AG04449 (cell line): ENCODE measurements around the gene SH3PXD2A.

Experiments used
- CTCF ChIA-PET: fragments of 350-600 bp; formaldehyde crosslinking; extraction: SDS; loops from one replicate; lab custom pipeline; 2021; ENCODE audit warnings: antibody characterized with exemption; lab: Yijun Ruan, JAX
- POLR2A ChIA-PET: fragments of 400-600, 350-600 bp; formaldehyde crosslinking; extraction: SDS; loops from one replicate; lab custom pipeline; 2020; ENCODE audit warnings: antibody characterized with exemption, inconsistent platforms; lab: Yijun Ruan, JAX
- DNase-seq: peaks from one replicate; pipeline ENCODE4 v3.0.0-alpha.2; 2010; ENCODE audit warnings: low read depth, low spot score
- H3K4me3 ChIP-seq: 2 replicates; pipeline ENCODE4 v1.5.1; 2011; ENCODE audit warnings: low read depth, mild to moderate bottlenecking, control low read depth, low read length
- TF ChIP-seq, protein P1 (sequence below): IDR thresholded peaks from one replicate; pipeline ENCODE4 v1.5.1; 2011; ENCODE audit warnings: mild to moderate bottlenecking, moderate library complexity, low read length, control low read depth, inconsistent platforms; ENCODE audit not compliant: insufficient read depth; ENCODE audit errors: missing control alignments

Gene SH3PXD2A

DNA sequence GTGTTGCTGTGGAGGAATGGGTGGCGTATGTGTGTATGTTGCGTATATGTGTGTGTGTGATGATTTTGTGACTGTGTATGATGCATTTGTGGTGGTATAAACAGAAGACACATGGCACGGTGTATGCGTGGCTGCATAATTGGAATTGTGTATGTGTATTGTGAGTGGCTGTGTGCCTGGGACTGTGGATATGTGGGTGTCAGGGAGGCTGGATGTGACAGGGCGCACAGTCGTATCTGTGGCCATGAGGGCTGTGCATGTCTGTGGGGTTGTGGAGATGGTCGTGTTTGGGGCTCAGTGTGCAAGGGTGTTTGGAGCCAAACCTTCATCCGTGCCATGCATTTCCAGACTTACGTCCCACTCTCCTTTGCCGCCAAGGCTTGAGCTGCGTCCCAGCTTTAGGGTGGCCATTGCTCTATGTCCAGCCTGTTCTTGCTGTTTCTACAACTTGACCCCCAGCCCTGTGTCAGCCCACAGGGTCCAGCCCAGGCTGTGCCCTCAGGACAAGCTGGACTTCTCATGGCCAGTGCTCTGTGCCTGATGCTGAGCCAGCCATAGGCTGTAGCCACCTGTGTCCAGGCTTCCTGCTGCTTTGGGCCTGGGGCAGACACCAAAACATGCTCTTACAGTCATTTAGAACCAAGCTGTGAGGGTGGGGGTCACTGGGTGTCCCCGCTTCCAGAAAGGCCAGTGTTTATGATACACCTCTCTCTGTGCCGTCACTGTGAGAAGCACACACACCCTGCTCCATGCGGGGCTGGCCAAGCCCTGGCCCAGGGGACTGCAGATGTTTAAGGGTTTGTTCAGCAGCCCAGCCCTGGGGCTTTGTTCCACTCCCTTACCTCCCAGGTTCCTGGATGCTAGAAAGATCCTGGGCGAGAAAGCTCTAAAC, 234.2 kb downstream of the SH3PXD2A start:
- POLR2A ChIA-PET, result interaction anchor here (1.1 kb wide), 1 partner anchor 57 kb away, joined by 3 read pairs; no protein-coding TSS in a partner anchor
- TF ChIP-seq, protein P1, sequence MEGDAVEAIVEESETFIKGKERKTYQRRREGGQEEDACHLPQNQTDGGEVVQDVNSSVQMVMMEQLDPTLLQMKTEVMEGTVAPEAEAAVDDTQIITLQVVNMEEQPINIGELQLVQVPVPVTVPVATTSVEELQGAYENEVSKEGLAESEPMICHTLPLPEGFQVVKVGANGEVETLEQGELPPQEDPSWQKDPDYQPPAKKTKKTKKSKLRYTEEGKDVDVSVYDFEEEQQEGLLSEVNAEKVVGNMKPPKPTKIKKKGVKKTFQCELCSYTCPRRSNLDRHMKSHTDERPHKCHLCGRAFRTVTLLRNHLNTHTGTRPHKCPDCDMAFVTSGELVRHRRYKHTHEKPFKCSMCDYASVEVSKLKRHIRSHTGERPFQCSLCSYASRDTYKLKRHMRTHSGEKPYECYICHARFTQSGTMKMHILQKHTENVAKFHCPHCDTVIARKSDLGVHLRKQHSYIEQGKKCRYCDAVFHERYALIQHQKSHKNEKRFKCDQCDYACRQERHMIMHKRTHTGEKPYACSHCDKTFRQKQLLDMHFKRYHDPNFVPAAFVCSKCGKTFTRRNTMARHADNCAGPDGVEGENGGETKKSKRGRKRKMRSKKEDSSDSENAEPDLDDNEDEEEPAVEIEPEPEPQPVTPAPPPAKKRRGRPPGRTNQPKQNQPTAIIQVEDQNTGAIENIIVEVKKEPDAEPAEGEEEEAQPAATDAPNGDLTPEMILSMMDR, result no peak
- no peak overlapping the region for H3K4me3 ChIP-seq
- DNase-seq, result no peak
- CTCF ChIA-PET, result interaction anchor here (1.5 to 12.5 kb wide), 3 partner anchors 9 to 65 kb away, joined by 4 to 133 read pairs (median 5); no protein-coding TSS in a partner anchor

GRCh38 chr10:103620352-103620740, 235.0 kb downstream of the SH3PXD2A start:
- ChIA-PET CTCF (interaction anchor here (1.5 to 12.5 kb wide), 2 partner anchors 13 to 66 kb away, joined by 4 to 133 read pairs; no protein-coding TSS in a partner anchor), POLR2A (interaction anchor here (1.1 kb wide), 1 partner anchor 58 kb away, joined by 3 read pairs; no protein-coding TSS in a partner anchor)
- TF ChIP-seq, protein P1, result no peak
- no peak overlapping the region for H3K4me3 ChIP-seq
- DNase-seq, result no peak

- TF ChIP-seq, protein P1, result no peak
- no peak overlapping the region for H3K4me3 ChIP-seq
- CTCF ChIA-PET, result interaction anchor here (1.4 to 12.5 kb wide), 4 partner anchors 15 to 66 kb away, joined by 3 to 133 read pairs (median 10); no protein-coding TSS in a partner anchor
- POLR2A ChIA-PET, result interaction anchor here (1.1 kb wide), 1 partner anchor 58 kb away, joined by 3 read pairs; no protein-coding TSS in a partner anchor
- DNase-seq, result no peak
These were observed 235.7 kb downstream of the SH3PXD2A start for GRCh38 chr10:103619424-103620351.

GRCh38 chr10:103618575-103619423, 236.6 kb downstream of the SH3PXD2A start:
- ChIA-PET POLR2A (interaction anchor here (1.2 kb wide), 1 partner anchor 26 kb away, joined by 3 read pairs; no protein-coding TSS in a partner anchor), CTCF (interaction anchor here (1.2 to 12.5 kb wide), 7 partner anchors 14 to 67 kb away, joined by 3 to 133 read pairs (median 3); no protein-coding TSS in a partner anchor)
- TF ChIP-seq, protein P1, result no peak
- no peak overlapping the region for H3K4me3 ChIP-seq
- DNase-seq, result no peak

DNA sequence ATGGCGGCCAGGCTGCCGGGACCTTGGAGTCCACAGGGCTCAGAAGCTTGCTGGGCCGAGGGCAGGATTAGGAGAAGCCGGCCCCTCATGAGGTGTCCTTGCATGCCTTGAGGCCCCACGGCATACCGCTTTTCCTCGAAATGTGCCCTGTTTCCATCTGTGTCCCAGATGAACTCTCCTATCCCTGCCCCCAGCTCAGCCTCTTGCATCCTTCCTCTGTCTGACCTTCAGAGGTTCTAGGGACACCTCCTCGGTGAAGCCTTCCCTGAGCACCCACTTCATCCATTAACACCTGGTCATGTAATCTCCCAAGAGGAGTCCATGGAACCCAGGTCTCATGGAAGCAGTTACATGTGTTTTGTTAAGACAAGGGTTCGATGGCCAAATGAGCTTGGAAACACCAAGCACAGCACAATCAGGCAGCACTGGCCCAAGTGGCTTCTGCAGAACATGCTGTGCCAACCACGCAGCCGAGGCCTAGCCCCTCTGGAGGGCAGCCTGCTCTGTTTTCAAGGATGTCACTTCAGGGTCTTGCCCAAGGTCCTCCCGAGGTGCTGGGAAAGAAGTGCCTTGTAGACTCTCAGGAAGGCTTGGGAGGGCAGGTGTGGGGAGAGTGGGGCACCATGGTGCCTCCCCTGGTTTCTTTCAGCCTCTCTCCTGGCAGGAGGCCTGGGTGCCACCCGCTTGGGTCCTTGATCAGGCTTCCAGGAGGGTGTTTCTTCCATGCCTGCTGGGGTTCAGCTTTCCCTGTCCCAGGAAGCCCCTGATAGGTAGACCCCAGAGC, 237.6 kb downstream of the SH3PXD2A start:
- CTCF ChIA-PET, result interaction anchor here (1.0 to 12.5 kb wide), 6 partner anchors 9 to 68 kb away, joined by 3 to 133 read pairs (median 4); no protein-coding TSS in a partner anchor
- no peak for DNase-seq
- H3K4me3 ChIP-seq, result no peak overlapping the region
- TF ChIP-seq, protein P1, result no peak
- POLR2A ChIA-PET, result interaction anchor here (1.2 kb wide), 1 partner anchor 27 kb away, joined by 3 read pairs; no protein-coding TSS in a partner anchor
